Measurements from ENCODE around the gene PDHB.

The PDHB gene

GRCh38 chr3:58434511-58434910 lies 879 bp upstream of the PDHB start:
- peaks cover 26% of the 10 kb centered on the region for H3K36me3 ChIP-seq (replicated peaks; ENCODE audit: low read depth, low read length)
- H3K4me2 ChIP-seq (ENCODE audit: low read length): peak overlapping the region; percentile 80
- H3K9ac ChIP-seq (ENCODE audit: low read length): no peak overlapping the region
- no peak for TF ChIP-seq CTCF (IDR thresholded peaks at IDR 0.05; ENCODE audit: low read depth, low read length)
- no peak for TF ChIP-seq EZH2phosphoT487 (IDR thresholded peaks at IDR 0.05; ENCODE audit: low read depth)
- peak overlapping the region; percentile 85 for H3K4me3 ChIP-seq (ENCODE audit: low read length)
- no peaks in the 10 kb centered on the region for H3K9me3 ChIP-seq (ENCODE audit: insufficient read depth, low read length)
- no peak overlapping the region for H3K27ac ChIP-seq (ENCODE audit: low read length)
- peaks cover 17% of the 10 kb centered on the region for H3K79me2 ChIP-seq (ENCODE audit: low read length)
- no peaks in the 10 kb centered on the region for H3K27me3 ChIP-seq (ENCODE audit: low read depth, low read length)
- H4K20me1 ChIP-seq (ENCODE audit: insufficient read depth, low read length): no peaks in the 10 kb centered on the region
- H3K4me1 ChIP-seq (ENCODE audit: low read length): peaks cover 12% of the 10 kb centered on the region
- H2AFZ ChIP-seq (ENCODE audit: low read depth, low read length): peak overlapping the region; percentile 89; the same call in 1 of the 2 replicates

- H2AFZ ChIP-seq (ENCODE audit: low read depth, low read length): peak overlapping the region; percentile 89
- peak overlapping the region; percentile 47; the same call in 1 of the 2 replicates for H3K9ac ChIP-seq (ENCODE audit: low read length)
- peaks cover 17% of the 10 kb centered on the region for H3K79me2 ChIP-seq (ENCODE audit: low read length)
- no peaks in the 10 kb centered on the region for H3K27me3 ChIP-seq (ENCODE audit: low read depth, low read length)
- TF ChIP-seq CTCF (IDR thresholded peaks at IDR 0.05; ENCODE audit: low read depth, low read length): no peak
- TF ChIP-seq EZH2phosphoT487 (IDR thresholded peaks at IDR 0.05; ENCODE audit: low read depth): no peak
- no peaks in the 10 kb centered on the region for H3K9me3 ChIP-seq (ENCODE audit: insufficient read depth, low read length)
- no peaks in the 10 kb centered on the region for H4K20me1 ChIP-seq (ENCODE audit: insufficient read depth, low read length)
- peak overlapping the region; percentile 10; the same call in 1 of the 2 replicates for H3K27ac ChIP-seq (ENCODE audit: low read length)
- peak overlapping the region; percentile 85 for H3K4me3 ChIP-seq (ENCODE audit: low read length)
- peaks cover 30% of the 10 kb centered on the region for H3K36me3 ChIP-seq (replicated peaks; ENCODE audit: low read depth, low read length)
- peak overlapping the region; percentile 80 for H3K4me2 ChIP-seq (ENCODE audit: low read length)
- peaks cover 12% of the 10 kb centered on the region for H3K4me1 ChIP-seq (ENCODE audit: low read length)
These were observed 504 bp upstream of the PDHB start for GRCh38 chr3:58434168-58434504.

GRCh38 chr3:58432905-58433304 lies 727 bp downstream of the PDHB start:
- Histone ChIP-seq H3K4me1 (ENCODE audit: low read length) (peaks cover 12% of the 10 kb centered on the region), H2AFZ (ENCODE audit: low read depth, low read length) (peak overlapping the region; percentile 61; the same call in 1 of the 2 replicates), H3K4me3 (ENCODE audit: low read length) (peak overlapping the region; percentile 85)

GRCh38 chr3:58429657-58430056 lies 4.0 kb downstream of the PDHB start:
- Histone ChIP-seq H3K9me3 (ENCODE audit: insufficient read depth, low read length) (no peaks in the 10 kb centered on the region), H3K4me2 (ENCODE audit: low read length) (no peak overlapping the region), H3K36me3 (replicated peaks; ENCODE audit: low read depth, low read length) (peaks cover 60% of the 10 kb centered on the region), H3K9ac (ENCODE audit: low read length) (no peak overlapping the region), H3K4me1 (ENCODE audit: low read length) (peaks cover 12% of the 10 kb centered on the region), H3K27me3 (ENCODE audit: low read depth, low read length) (no peaks in the 10 kb centered on the region), H3K27ac (ENCODE audit: low read length) (no peak overlapping the region), H3K79me2 (ENCODE audit: low read length) (peaks cover 17% of the 10 kb centered on the region), H4K20me1 (ENCODE audit: insufficient read depth, low read length) (no peaks in the 10 kb centered on the region), H2AFZ (ENCODE audit: low read depth, low read length) (no peak overlapping the region), H3K4me3 (ENCODE audit: low read length) (no peak overlapping the region)
- TF ChIP-seq EZH2phosphoT487 (IDR thresholded peaks at IDR 0.05; ENCODE audit: low read depth) (no peak), CTCF (IDR thresholded peaks at IDR 0.05; ENCODE audit: low read depth, low read length) (no peak)

More at GRCh38 chr3:58432905-58433304, 727 bp downstream of the PDHB start:
- H3K27ac ChIP-seq (ENCODE audit: low read length): peak overlapping the region; percentile 50; the same call in 1 of the 2 replicates
- H3K36me3 ChIP-seq (replicated peaks; ENCODE audit: low read depth, low read length): peaks cover 40% of the 10 kb centered on the region
- H3K79me2 ChIP-seq (ENCODE audit: low read length): peaks cover 17% of the 10 kb centered on the region
- H3K4me2 ChIP-seq (ENCODE audit: low read length): peak overlapping the region; percentile 79
- H4K20me1 ChIP-seq (ENCODE audit: insufficient read depth, low read length): no peaks in the 10 kb centered on the region
- peak overlapping the region; percentile 77 for H3K9ac ChIP-seq (ENCODE audit: low read length)
- no peaks in the 10 kb centered on the region for H3K27me3 ChIP-seq (ENCODE audit: low read depth, low read length)
- TF ChIP-seq EZH2phosphoT487 (IDR thresholded peaks at IDR 0.05; ENCODE audit: low read depth) (no peak), CTCF (IDR thresholded peaks at IDR 0.05; ENCODE audit: low read depth, low read length) (no peak)
- no peaks in the 10 kb centered on the region for H3K9me3 ChIP-seq (ENCODE audit: insufficient read depth, low read length)

Data from OCI-LY3 (cell line).